Fibroblast of mammary gland (primary cell): ENCODE results near the gene MARCHF2.

Experiments used
- DNase-seq: peaks from one replicate; pipeline ENCODE4 v3.0.0-alpha.2; 2010; ENCODE audit warnings: low read depth
- H3K4me3 ChIP-seq: 2 replicates; pipeline ENCODE4 v1.5.1; 2011; ENCODE audit warnings: low read depth, mild to moderate bottlenecking, low read length, moderate library complexity; ENCODE audit not compliant: control insufficient read depth
- CTCF ChIP-seq: conservative IDR thresholded peaks from 2 replicates; pipeline ENCODE4 v1.5.1; 2011; ENCODE audit warnings: low read depth, low read length, inconsistent platforms; ENCODE audit not compliant: control insufficient read depth, insufficient read depth

MARCHF2 gene

DNA sequence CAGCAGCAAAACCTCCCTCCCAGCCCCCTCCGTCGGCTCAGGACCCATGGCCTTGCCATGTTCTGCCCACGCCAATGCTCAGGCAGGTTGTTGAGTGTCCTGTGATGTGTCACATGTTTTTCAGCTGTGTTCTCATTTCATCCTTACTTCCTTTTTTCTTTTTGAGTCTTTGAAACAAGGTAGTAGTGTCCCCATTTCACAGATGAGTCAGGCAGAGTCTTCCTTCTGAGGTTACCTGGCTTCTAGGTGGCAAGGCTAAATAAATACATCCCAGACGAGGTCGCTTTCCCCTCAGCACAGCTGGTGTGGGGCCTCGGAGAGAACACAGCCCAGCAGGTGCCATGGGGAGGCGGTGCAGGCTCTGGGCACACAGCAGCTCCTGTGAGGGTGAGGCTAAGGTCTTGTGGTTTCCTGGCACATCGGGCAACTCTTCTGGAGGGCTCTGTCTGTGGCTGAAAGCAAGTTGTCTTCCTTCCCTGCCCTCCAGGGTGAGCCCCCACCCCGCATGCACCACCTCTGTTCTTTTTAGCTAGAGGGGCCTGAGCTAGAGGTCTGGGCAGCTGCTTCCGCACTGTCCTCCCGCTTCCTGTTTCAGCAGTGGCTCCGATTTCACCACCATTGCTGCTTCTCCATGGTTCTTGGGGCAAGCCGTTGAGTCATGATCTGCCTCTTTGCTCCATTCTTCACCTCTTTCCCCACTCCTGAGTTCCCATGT lies 74.2 kb downstream of the MARCHF2 start:
- no peak overlapping the region for H3K4me3 ChIP-seq
- no peak for DNase-seq
- TF ChIP-seq CTCF: no peak

- no peak for DNase-seq
- no peak for TF ChIP-seq CTCF
- no peak overlapping the region for H3K4me3 ChIP-seq
Observed at GRCh38 chr19:8488365-8488764, 75.3 kb downstream of the MARCHF2 start.
